ENCODE results near the gene APOLD1.
"Not testable (repeated sequence)": the region's sequence is repeated elsewhere in the genome, so short reads cannot be mapped to it uniquely, and the experiment has no call there.

APOLD1 gene

GRCh38 chr12:12810553-12811021 is 25.1 kb downstream of the APOLD1 start:
- no peak for DNase-seq

- no peak for DNase-seq
Measured at GRCh38 chr12:12811343-12811742, 25.9 kb downstream of the APOLD1 start.

- DNase-seq, result no peak
Measured at GRCh38 chr12:12812174-12812573, 26.7 kb downstream of the APOLD1 start.

- DNase-seq, result no peak
Measured at GRCh38 chr12:12812618-12813119, 27.2 kb downstream of the APOLD1 start.

GRCh38 chr12:12813120-12814101 is 28.0 kb downstream of the APOLD1 start, which contains the start of gene DDX47:
Gene DDX47 (plus strand): TSS chr12:12813346. CDS start chr12:12813368, 22 bp downstream.
- DNase-seq, result peak; percentile 97

GRCh38 chr12:12817616-12818015 is 32.2 kb downstream of the APOLD1 start:
- no peak for DNase-seq

- DNase-seq, result no peak
Measured at GRCh38 chr12:12818701-12819100, 33.2 kb downstream of the APOLD1 start.

GRCh38 chr12:12819221-12819620 is 33.8 kb downstream of the APOLD1 start:
- DNase-seq, result no peak

- DNase-seq, result no peak
Measured at GRCh38 chr12:12819752-12820311, 34.4 kb downstream of the APOLD1 start.

GRCh38 chr12:12820376-12820775 is 34.9 kb downstream of the APOLD1 start:
- not testable (repeated sequence) for DNase-seq

GRCh38 chr12:12821975-12822374 is 36.5 kb downstream of the APOLD1 start:
- no peak for DNase-seq

- no peak for DNase-seq
Measured at GRCh38 chr12:12822886-12823285, 37.4 kb downstream of the APOLD1 start.

- no peak for DNase-seq
Measured at GRCh38 chr12:12823300-12823699, 37.8 kb downstream of the APOLD1 start.

- no peak for DNase-seq
Measured at GRCh38 chr12:12823811-12824210, 38.4 kb downstream of the APOLD1 start.

GRCh38 chr12:12835378-12836146 is 50.1 kb downstream of the APOLD1 start:
- DNase-seq, result no peak

GRCh38 chr12:12836571-12836970 is 51.1 kb downstream of the APOLD1 start:
- DNase-seq, result no peak

- DNase-seq, result peak; percentile 45
Measured at GRCh38 chr12:12837025-12837812, 51.8 kb downstream of the APOLD1 start.

- no peak for DNase-seq
Measured at GRCh38 chr12:12837813-12838153, 52.3 kb downstream of the APOLD1 start.

- no peak for DNase-seq
Measured at GRCh38 chr12:12839003-12839395, 53.5 kb downstream of the APOLD1 start.

GRCh38 chr12:12839439-12839838 is 54.0 kb downstream of the APOLD1 start:
- DNase-seq, result not testable (repeated sequence)

- no peak for DNase-seq
Measured at GRCh38 chr12:12839873-12840579, 54.6 kb downstream of the APOLD1 start.

GRCh38 chr12:12840580-12840899 is 55.1 kb downstream of the APOLD1 start:
- no peak for DNase-seq
